Gastroesophageal sphincter (tissue), 3 donors: ENCODE measurements around the gene SLC35F4.

Experiments used
- EP300 ChIP-seq: sonication (generic); formaldehyde crosslinking; IDR thresholded peaks from one replicate; pipeline ENCODE4 v1.6.1; 2017; ENCODE audit warnings: antibody characterized with exemption, mild to moderate bottlenecking
- TF ChIP-seq, protein P1 (sequence below), 4 experiments: fragments of 200-600 bp in 2 of 4; fragments of 450-650 bp in 2 of 4; sonication (generic) in 1 of 4; IDR thresholded peaks; one replicate each; pipeline ENCODE4 v1.5.1; 2017 to 2019; ENCODE audit warnings: antibody characterized with exemption in 4 of 4, mild to moderate bottlenecking in 2 of 4, moderate library complexity in 2 of 4

DNA sequence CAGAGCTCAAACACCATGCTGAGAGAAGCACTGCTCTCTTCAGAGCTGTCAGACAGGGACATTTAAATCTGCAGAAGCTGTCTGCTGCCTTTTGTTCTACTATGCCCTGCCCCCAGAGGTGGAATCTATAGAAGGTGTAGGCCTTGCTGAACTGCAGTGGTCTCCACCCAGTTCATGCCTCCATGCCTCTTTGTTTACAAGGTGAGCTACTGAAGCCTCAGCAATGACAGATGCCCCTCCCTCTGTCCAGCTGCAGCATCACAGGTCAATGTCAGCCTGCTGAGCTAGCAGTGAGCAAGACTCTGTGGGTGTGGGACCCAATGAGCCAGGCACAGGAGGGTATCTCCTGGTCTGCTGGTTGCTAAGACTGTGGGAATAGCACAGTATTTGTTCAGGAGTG, 346.8 kb downstream of the SLC35F4 start:
- no peak for TF ChIP-seq EP300
- TF ChIP-seq, protein P1, sequence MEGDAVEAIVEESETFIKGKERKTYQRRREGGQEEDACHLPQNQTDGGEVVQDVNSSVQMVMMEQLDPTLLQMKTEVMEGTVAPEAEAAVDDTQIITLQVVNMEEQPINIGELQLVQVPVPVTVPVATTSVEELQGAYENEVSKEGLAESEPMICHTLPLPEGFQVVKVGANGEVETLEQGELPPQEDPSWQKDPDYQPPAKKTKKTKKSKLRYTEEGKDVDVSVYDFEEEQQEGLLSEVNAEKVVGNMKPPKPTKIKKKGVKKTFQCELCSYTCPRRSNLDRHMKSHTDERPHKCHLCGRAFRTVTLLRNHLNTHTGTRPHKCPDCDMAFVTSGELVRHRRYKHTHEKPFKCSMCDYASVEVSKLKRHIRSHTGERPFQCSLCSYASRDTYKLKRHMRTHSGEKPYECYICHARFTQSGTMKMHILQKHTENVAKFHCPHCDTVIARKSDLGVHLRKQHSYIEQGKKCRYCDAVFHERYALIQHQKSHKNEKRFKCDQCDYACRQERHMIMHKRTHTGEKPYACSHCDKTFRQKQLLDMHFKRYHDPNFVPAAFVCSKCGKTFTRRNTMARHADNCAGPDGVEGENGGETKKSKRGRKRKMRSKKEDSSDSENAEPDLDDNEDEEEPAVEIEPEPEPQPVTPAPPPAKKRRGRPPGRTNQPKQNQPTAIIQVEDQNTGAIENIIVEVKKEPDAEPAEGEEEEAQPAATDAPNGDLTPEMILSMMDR (IDR thresholded peaks at IDR 0.05), result no peak
